GM19239 (cell line): Measurements from ENCODE around the gene GTPBP3.
"Not testable (repeated sequence)": the region's sequence is repeated elsewhere in the genome, so short reads cannot be mapped to it uniquely, and the experiment has no call there.

Experiments
- DNase-seq: peaks from one replicate; pipeline ENCODE4 v3.0.0; 2011; ENCODE audit warnings: low spot score; ENCODE audit not compliant: insufficient read length
- FAIRE-seq: peaks from 2 replicates; lab custom pipeline; 2011; peaks lifted over from hg19 to GRCh38; lab: Jason Lieb, UNC

Gene GTPBP3

GRCh38 chr19:17340302-17340870 is 3.0 kb downstream of the GTPBP3 start:
- DNase-seq (no peak), FAIRE-seq (no peak)

GRCh38 chr19:17340871-17341357 is 3.6 kb downstream of the GTPBP3 start:
- DNase-seq: no peak
- FAIRE-seq: no peak

- FAIRE-seq: no peak
- DNase-seq: no peak
These were observed 4.0 kb downstream of the GTPBP3 start for GRCh38 chr19:17341386-17341785.

GRCh38 chr19:17341845-17342244 is 4.5 kb downstream of the GTPBP3 start:
- DNase-seq (no peak), FAIRE-seq (no peak)

- FAIRE-seq (peak; percentile 93), DNase-seq (peak; percentile 87)
These were observed 8.8 kb downstream of the GTPBP3 start for GRCh38 chr19:17346109-17346671.

GRCh38 chr19:17347361-17347760 is 10.0 kb downstream of the GTPBP3 start:
- DNase-seq (no peak), FAIRE-seq (no peak)

- DNase-seq (no peak), FAIRE-seq (no peak)
These were observed 10.5 kb downstream of the GTPBP3 start for GRCh38 chr19:17347877-17348276.

GRCh38 chr19:17348700-17349099 is 11.3 kb downstream of the GTPBP3 start:
- no peak for DNase-seq
- no peak for FAIRE-seq

- no peak for DNase-seq
- no peak for FAIRE-seq
These were observed 14.6 kb downstream of the GTPBP3 start for GRCh38 chr19:17351815-17352435.

GRCh38 chr19:17352608-17353280 is 15.4 kb downstream of the GTPBP3 start:
- DNase-seq: no peak
- no peak for FAIRE-seq

- FAIRE-seq (no peak), DNase-seq (no peak)
These were observed 16.0 kb downstream of the GTPBP3 start for GRCh38 chr19:17353386-17353785.

GRCh38 chr19:17357078-17357666 is 19.8 kb downstream of the GTPBP3 start:
- FAIRE-seq: no peak
- no peak for DNase-seq

- DNase-seq (no peak), FAIRE-seq (no peak)
These were observed 20.4 kb downstream of the GTPBP3 start for GRCh38 chr19:17357724-17358123.

GRCh38 chr19:17358395-17358794 is 21.0 kb downstream of the GTPBP3 start:
- DNase-seq: no peak

GRCh38 chr19:17359905-17360800 is 22.8 kb downstream of the GTPBP3 start:
- FAIRE-seq: no peak
- no peak for DNase-seq

More at GRCh38 chr19:17358395-17358794, 21.0 kb downstream of the GTPBP3 start:
- FAIRE-seq: no peak

GRCh38 chr19:17363852-17364605 is 26.7 kb downstream of the GTPBP3 start:
- not testable (repeated sequence) for FAIRE-seq

GRCh38 chr19:17365361-17365760 is 28.0 kb downstream of the GTPBP3 start:
- no peak for FAIRE-seq

More at GRCh38 chr19:17363852-17364605, 26.7 kb downstream of the GTPBP3 start:
- DNase-seq: not testable (repeated sequence)

GRCh38 chr19:17370026-17370587 is 32.8 kb downstream of the GTPBP3 start:
- DNase-seq: no peak

More at GRCh38 chr19:17365361-17365760, 28.0 kb downstream of the GTPBP3 start:
- no peak for DNase-seq

More at GRCh38 chr19:17370026-17370587, 32.8 kb downstream of the GTPBP3 start:
- peak; percentile 93 for FAIRE-seq
